Measurements from ENCODE around the gene GTPBP4. TPM values are rescaled to one million over a fixed set of nuclear protein-coding genes. Genes with fewer than 3 reads are reported as not detected.

GTPBP4 gene
- total RNA-seq, 1 experiment from 2014 or later = 156 TPM

GRCh38 chr10:966466-967235 is 21.6 kb upstream of the GTPBP4 start:
- DNase-seq (ENCODE audit: low spot score) = no peak

- no peak for DNase-seq (ENCODE audit: low spot score)
Observed at GRCh38 chr10:968546-969199, 19.6 kb upstream of the GTPBP4 start.

GRCh38 chr10:969473-970150 is 18.6 kb upstream of the GTPBP4 start:
- no peak for DNase-seq (ENCODE audit: low spot score)

- DNase-seq (ENCODE audit: low spot score) = no peak
Observed at GRCh38 chr10:970311-971149, 17.7 kb upstream of the GTPBP4 start.

GRCh38 chr10:971150-971542 is 17.1 kb upstream of the GTPBP4 start:
- DNase-seq (ENCODE audit: low spot score) = no peak

- no peak for DNase-seq (ENCODE audit: low spot score)
Observed at GRCh38 chr10:971613-972012, 16.6 kb upstream of the GTPBP4 start.

- DNase-seq (ENCODE audit: low spot score) = no peak
Observed at GRCh38 chr10:972763-973162, 15.5 kb upstream of the GTPBP4 start.

GRCh38 chr10:974038-974784 is 14.0 kb upstream of the GTPBP4 start:
- peak; percentile 67 for DNase-seq (ENCODE audit: low spot score)

GRCh38 chr10:974785-975074 is 13.5 kb upstream of the GTPBP4 start:
- no peak for DNase-seq (ENCODE audit: low spot score)

- no peak for DNase-seq (ENCODE audit: low spot score)
Observed at GRCh38 chr10:976316-976715, 11.9 kb upstream of the GTPBP4 start.

- peak; percentile 19 for DNase-seq (ENCODE audit: low spot score)
Observed at GRCh38 chr10:978826-979421, 9.3 kb upstream of the GTPBP4 start.

GRCh38 chr10:980468-981093 is 7.7 kb upstream of the GTPBP4 start:
- no peak for DNase-seq (ENCODE audit: low spot score)

GRCh38 chr10:983401-983800 is 4.8 kb upstream of the GTPBP4 start:
- no peak for DNase-seq (ENCODE audit: low spot score)

- DNase-seq (ENCODE audit: low spot score) = peak; percentile 34
Observed at GRCh38 chr10:983971-984655, 4.1 kb upstream of the GTPBP4 start.

- DNase-seq (ENCODE audit: low spot score) = no peak
Observed at GRCh38 chr10:985361-985760, 2.9 kb upstream of the GTPBP4 start.

- peak; percentile 78 for DNase-seq (ENCODE audit: low spot score)
Observed at GRCh38 chr10:986137-986825, 2.0 kb upstream of the GTPBP4 start.

- DNase-seq (ENCODE audit: low spot score) = peak; percentile 72
Observed at GRCh38 chr10:986881-987619, 1.2 kb upstream of the GTPBP4 start.

- DNase-seq (ENCODE audit: low spot score) = no peak
Observed at GRCh38 chr10:987620-987869, 689 bp upstream of the GTPBP4 start.
